ENCODE results near the gene WDR33. TPM values are rescaled to one million over a fixed set of nuclear protein-coding genes. Genes with fewer than 3 reads are reported as not detected.
"Not testable (repeated sequence)": the region's sequence is repeated elsewhere in the genome, so short reads cannot be mapped to it uniquely, and the experiment has no call there.

The WDR33 gene
- 10 to 100 TPM in 11 of 12 donors, not detected in 1; 26.5 to 41.6 (median 36.3) TPM for polyA plus RNA-seq (ENCODE audit: insufficient read length in 12 of 12)
- long read RNA-seq, donor 1, transcript WDR33-204 (6 exons, 3,104 nt) = major isoform, 14 of 14 reads
- long read RNA-seq, donor 1, partial matches to known transcripts = 0 of 14 reads
- long read RNA-seq, donor 1, other reads (novel, unspliced or antisense) = 0 of 14 reads
- long read RNA-seq, donor 2, full-length matches to known transcripts = 27 of 27 reads
- long read RNA-seq, donor 2, partial matches to known transcripts = 0 of 27 reads
- long read RNA-seq, donor 2, other reads (novel, unspliced or antisense) = 0 of 27 reads
- long read RNA-seq, donor 3, transcript WDR33-204 (6 exons, 3,104 nt) = major isoform, 5 of 5 reads
- long read RNA-seq, donor 3, partial matches to known transcripts = 0 of 5 reads
- long read RNA-seq, donor 3, other reads (novel, unspliced or antisense) = 0 of 5 reads
- long read RNA-seq, donor 4, partial matches to known transcripts = 18 of 20 reads
- long read RNA-seq, donor 4, other reads (novel, unspliced or antisense) = 0 of 20 reads
- long read RNA-seq, donor 5, transcript WDR33-204 (6 exons, 3,104 nt) = major isoform, 19 of 49 reads
- long read RNA-seq, donor 5, partial matches to known transcripts = 30 of 49 reads
- long read RNA-seq, donor 5, other reads (novel, unspliced or antisense) = 0 of 49 reads
- long read RNA-seq, donor 6, partial matches to known transcripts = 0 of 1 reads
- long read RNA-seq, donor 6, other reads (novel, unspliced or antisense) = 0 of 1 reads
- long read RNA-seq, donor 7, transcript WDR33-204 (6 exons, 3,104 nt) = major isoform, 6 of 6 reads
- long read RNA-seq, donor 7, partial matches to known transcripts = 0 of 6 reads
- long read RNA-seq, donor 7, other reads (novel, unspliced or antisense) = 0 of 6 reads
- long read RNA-seq, donor 8, full-length matches to known transcripts = 20 of 20 reads
- long read RNA-seq, donor 8, partial matches to known transcripts = 0 of 20 reads
- long read RNA-seq, donor 8, other reads (novel, unspliced or antisense) = 0 of 20 reads
- long read RNA-seq, donor 9, transcript WDR33-204 (6 exons, 3,104 nt) = major isoform, 5 of 11 reads
- long read RNA-seq, donor 9, partial matches to known transcripts = 6 of 11 reads
- long read RNA-seq, donor 9, other reads (novel, unspliced or antisense) = 0 of 11 reads
- long read RNA-seq, donor 10, transcript WDR33-204 (6 exons, 3,104 nt) = major isoform, 12 of 12 reads
- long read RNA-seq, donor 10, partial matches to known transcripts = 0 of 12 reads
- long read RNA-seq, donor 10, other reads (novel, unspliced or antisense) = 0 of 12 reads
- long read RNA-seq, donor 11, full-length matches to known transcripts = 12 of 12 reads
- long read RNA-seq, donor 11, partial matches to known transcripts = 0 of 12 reads
- long read RNA-seq, donor 11, other reads (novel, unspliced or antisense) = 0 of 12 reads

DNA sequence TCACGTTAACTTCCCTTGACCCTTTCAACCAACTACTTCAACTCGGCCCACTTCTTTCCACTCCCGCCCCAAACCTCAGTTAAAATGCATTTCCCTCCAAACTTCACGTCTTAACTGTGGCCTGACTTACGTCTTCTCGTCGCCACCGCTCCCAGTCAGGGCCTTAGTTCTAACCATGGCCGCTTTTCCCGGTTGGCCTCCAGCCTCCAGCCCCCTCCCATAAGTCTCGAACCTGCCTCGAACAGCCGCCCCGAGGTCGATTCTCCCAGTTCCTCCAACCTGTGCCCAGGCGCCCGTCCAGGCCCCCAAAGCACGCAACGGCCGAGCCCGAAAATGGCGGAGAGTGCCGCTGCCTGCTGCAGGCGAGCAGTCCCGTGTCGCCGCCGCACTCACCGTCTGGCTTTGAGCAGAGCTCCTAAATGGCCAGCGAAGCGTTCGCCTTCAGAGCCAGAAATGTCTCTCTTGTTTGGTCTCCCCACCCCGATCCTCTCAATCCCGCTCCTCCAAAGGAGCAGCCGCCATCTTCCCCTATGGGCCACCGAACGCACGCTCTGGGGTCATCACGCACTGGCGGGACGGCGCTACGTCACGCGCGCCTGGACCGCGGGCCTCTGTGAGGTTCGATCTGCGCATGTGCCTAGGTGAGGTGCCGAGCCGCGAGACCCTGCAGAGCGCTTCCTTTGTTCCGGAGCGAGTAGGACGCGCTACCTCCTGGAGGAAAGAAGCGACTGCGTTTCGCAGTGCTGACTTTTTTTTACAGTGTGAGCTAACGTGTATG lies at the start of gene WDR33:
Gene WDR33 (minus strand): TSS at position 553 of the 778 bp plus-strand sequence. CDS start 40,190 bp downstream, outside the sequence.
- DNase-seq = peak; percentile 91

DNA sequence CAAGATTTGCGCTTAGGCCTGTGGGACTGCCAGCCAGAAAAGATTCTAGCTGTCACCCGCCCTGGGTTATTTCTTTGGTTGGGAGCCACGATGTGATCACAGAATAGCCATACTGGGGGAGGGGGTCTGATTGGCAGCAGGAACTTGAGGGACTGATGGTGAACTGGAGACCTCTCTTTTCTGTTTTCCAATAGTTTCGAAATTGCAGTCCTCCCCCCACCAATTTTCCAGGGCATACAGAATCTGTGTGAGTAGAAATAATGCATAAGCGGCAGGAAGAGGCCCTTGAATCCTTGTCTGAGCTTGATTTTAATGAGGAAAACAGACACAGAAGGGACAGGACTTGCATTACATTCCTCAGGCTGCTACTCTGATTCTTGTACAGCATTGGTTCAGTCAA lies 49.2 kb upstream of the WDR33 start:
- peak; percentile 48 for DNase-seq

DNA sequence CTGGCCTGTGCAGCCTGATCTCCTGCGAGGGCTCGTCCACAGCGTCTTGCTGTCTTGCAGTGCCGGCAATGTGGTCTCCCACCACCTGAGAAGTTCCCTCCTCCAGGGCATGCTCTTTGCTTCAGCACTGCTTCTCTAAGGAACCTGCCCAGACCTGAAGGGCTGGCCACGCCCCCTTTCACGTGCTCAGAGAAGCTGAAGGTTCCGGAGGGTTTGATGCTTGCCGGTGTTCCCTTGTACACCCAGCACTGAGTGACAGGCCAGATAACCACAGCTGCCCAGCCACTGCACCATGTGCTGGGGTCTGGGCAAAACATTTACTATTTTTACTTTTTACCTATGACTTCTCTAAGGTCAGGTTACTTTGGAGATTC lies 48.7 kb upstream of the WDR33 start:
- DNase-seq = peak; percentile 8

- peak; percentile 23 for DNase-seq
Measured at GRCh38 chr2:127857265-127857808, 46.4 kb upstream of the WDR33 start.

GRCh38 chr2:127853671-127854070 lies 42.7 kb upstream of the WDR33 start:
- DNase-seq = no peak

GRCh38 chr2:127852388-127852787 lies 41.4 kb upstream of the WDR33 start:
- DNase-seq = no peak

GRCh38 chr2:127847931-127848330 lies 37.0 kb upstream of the WDR33 start:
- DNase-seq = no peak

GRCh38 chr2:127844973-127845372 lies 34.0 kb upstream of the WDR33 start:
- DNase-seq = no peak

DNA sequence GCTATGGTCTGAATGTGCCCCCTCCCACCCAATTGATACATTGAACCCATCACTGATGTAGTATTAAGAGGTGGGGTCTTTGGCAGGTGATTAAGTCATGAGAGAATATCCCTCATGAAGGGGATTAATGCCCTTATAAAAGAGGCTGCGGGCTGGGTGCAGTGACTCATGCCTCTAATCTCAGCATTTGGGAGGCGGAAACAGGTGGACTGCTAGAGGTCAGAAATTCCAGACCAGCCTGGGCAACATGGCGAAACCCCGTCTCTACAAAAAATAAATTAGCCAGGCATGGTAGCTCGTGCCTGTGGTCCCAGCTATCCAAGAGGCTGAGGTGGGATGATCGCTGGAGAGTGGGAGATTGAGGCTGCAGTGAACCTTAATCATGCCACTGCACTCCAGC lies 32.7 kb upstream of the WDR33 start:
- DNase-seq = no peak

GRCh38 chr2:127841466-127842178 lies 30.7 kb upstream of the WDR33 start:
- no peak for DNase-seq

- DNase-seq = no peak
Measured at GRCh38 chr2:127840893-127841292, 29.9 kb upstream of the WDR33 start.

GRCh38 chr2:127834951-127835350 lies 24.0 kb upstream of the WDR33 start:
- DNase-seq = no peak

GRCh38 chr2:127829845-127830246 lies 18.9 kb upstream of the WDR33 start:
- DNase-seq = no peak

- DNase-seq = not testable (repeated sequence)
Measured at GRCh38 chr2:127826708-127827107, 15.7 kb upstream of the WDR33 start.

DNA sequence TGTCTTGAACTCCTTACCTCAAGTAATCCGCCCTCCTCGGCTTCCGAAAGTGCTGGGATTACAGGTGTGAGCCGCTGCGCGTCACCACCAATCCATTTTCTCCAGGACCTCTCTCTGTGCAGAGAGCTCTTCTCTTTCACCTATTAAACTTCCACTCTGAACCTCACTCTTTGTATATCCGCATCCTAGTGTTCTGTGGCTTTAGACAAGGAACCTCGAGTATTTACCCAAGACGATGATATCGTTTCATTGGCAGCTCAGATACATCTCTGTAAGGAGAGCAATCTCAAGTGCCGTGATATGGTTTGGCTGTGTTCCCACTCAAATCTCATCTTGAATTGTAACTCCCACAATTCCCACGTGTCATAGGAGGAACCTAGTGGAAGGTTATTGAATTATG lies 15.1 kb upstream of the WDR33 start:
- DNase-seq = no peak

- DNase-seq = no peak
Measured at GRCh38 chr2:127820080-127820668, 9.2 kb upstream of the WDR33 start.

- DNase-seq = no peak
Measured at GRCh38 chr2:127818794-127819425, 7.9 kb upstream of the WDR33 start.

- DNase-seq = no peak
Measured at GRCh38 chr2:127818241-127818640, 7.3 kb upstream of the WDR33 start.

DNA sequence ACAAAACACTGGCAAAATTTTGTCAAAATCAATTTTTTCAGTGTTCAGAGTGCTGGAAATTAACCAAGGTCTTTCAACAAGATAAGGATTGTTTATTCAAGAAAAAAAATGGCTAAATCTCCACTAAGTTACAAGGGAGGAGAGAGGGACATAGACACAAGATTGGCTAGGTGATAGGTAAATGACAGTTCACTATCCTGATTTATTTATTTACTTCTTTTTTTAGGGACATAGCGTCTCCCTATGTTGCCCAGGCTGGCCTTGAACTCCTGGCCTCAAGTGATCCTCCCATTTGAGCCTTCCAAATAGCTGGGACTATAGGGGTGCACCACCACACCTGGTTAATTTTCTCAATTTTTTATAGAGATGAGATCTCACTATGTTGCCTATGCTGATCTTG lies 3.7 kb upstream of the WDR33 start:
- no peak for DNase-seq

Measured in muscle of arm (tissue), 14 donors.